ENCODE results near the gene MGRN1.

MGRN1 gene

DNA sequence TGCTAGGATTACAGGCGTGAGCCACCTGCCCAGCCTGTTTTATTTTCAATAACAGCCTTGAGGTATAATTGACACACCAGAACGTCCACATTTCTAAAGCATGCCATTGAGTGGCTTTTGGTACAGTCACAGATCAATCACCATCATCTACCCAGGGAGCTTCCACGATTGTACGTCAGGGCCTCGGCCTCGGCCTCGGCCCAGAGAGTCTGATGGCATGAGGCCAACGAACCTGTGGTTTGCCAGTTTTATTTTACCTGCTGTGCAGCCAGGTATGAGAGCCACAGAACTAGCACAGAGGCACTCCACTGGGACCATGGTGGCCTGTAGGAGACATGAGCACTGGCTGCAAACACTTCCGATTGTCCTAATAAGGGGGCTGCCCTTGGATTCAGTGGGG lies 18.3 kb upstream of the MGRN1 start:
- DNase-seq = no peak

DNA sequence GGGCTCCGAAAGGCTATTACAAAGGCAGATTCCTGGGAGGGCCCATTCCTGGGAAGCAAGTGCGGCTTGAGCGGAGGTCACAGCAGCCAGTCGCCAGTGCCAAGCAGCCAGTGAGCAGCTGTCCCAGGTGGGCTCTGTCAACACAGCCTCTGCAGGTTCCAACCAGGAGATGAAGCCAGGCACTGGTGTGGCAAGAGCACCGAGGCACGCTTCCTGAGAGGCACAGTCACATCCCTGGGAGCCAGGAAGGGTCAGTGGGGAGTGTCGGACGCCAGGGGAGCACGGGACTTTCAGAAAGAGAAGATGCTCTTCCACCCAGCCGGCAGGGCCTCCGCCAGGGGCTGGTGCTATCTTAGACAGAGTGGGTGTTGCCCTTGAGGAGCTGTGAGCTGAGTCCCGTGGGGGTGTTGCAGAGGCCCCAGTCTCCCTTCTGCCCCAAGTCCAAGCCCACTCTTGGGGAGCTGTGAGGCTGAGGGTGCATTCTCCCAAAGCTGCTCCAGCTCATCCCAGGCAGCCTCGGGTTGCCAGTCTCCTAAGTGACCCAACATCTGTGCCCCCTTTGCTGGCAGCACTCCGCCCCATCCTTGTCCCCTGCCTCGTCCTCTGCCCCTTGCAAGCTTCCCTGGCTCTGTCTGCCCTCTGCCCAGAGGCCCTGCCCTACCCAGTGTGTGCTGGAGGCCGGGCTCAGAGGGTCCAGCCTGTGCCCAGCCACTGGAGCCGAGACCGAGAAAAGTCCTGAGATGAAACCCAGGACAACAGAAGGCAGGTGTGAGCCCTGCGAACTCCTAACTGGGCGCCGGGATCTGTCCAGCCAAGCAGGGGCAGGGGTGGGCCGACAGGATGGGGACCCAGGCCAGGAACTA lies 16.6 kb upstream of the MGRN1 start:
- DNase-seq = no peak

DNA sequence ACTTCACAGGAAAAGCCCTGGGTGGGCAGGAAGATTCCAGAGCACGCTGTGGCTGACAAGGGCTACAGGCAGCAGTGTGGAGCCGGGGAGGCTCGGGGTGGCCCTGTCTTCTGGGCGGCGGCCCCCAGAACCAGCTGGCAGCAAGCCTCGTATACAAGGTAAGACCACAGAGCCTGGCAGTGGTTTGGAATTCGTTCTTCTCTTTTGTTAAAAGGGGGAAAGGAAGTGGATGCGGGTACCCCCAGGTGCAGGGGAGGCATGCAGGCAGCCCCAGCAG lies 16.0 kb upstream of the MGRN1 start:
- DNase-seq = no peak

DNA sequence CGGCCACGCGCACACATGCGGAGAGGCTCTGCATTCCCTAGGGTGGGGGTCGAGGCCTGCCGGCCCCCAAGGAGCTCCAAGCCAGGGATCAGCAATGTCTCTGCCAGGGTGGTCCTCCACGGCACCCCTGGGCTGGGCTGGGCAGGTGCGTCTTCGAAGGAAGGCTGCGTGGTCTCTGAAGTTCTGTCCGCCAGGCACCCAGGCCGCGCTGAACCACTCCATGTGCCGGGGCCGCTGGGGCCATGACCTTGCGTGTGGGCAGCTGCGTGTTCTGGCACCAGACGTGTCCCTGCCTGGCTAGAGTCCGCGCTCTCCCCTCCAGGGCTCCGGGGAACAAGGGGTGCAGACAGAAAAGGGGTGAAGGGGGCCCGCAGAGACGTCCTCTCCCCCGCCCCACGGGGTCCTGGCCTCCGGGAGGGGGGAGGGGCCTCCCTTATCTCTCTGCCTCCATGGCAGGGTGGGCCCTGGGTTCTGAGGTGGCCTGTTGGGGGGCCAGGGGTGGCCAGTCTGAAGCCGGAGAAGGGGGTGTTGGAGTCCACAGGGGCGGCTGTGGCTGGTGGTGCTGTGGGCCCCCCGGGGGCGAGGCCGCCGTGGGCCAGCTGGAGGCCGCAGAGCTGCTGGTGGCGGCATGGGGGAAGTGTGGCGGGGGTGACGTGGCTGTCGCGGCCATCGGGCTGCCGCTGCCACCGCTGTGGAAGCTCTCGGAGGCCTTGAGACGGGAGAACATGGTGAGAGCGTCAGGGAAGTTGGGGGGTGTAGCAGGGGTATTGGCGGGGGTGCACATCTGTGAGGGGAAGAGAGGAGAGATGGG lies 15.2 kb upstream of the MGRN1 start:
- DNase-seq = no peak

DNA sequence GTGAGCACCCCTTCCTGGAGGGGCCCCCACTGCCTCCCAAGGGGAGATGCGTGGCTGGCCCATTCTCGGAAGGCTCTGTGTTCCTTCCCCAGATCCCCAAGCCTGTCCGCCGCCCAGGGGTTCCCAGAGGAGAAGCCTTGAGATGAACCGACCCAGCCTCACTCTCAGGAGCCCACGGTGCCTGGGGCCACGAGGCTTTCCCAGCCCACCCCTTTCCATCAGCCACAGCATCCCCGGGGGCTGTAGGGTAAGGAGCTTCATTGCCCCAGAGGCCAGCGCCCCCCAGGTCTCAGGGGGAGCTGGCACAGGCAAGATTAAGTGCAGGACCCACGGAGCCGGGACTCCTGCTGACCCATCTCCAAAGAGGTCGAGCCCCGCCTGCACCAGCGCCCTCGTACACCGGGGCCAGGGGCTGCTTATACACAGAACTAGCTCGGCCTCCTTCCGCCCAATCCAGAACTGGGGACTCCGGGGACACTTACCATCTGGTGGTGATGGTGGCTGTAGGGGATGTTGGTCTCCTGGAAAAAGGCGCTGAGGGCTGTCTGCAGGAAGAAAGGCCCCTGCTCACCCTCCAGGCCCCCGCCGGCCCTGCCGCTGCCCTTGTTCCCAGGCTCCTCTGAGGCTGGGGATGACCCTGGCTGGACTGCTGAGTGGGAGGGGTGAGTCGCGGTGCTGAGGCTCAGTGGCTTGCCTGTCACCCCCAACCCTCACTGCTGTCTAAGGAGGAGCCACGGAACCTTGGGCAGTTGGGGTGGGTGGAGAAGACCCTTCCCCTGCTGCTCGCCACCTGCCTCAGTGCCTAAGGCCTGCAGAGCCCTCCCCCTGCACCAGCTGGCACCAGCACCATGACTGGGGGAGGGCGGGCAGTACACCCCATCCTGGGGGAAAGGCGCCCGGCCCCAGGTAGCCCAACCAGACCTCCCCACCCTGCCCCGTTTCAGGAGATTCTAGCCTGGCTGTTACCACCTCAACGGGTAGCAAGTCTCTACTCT lies 14.3 kb upstream of the MGRN1 start:
- no peak for DNase-seq

DNA sequence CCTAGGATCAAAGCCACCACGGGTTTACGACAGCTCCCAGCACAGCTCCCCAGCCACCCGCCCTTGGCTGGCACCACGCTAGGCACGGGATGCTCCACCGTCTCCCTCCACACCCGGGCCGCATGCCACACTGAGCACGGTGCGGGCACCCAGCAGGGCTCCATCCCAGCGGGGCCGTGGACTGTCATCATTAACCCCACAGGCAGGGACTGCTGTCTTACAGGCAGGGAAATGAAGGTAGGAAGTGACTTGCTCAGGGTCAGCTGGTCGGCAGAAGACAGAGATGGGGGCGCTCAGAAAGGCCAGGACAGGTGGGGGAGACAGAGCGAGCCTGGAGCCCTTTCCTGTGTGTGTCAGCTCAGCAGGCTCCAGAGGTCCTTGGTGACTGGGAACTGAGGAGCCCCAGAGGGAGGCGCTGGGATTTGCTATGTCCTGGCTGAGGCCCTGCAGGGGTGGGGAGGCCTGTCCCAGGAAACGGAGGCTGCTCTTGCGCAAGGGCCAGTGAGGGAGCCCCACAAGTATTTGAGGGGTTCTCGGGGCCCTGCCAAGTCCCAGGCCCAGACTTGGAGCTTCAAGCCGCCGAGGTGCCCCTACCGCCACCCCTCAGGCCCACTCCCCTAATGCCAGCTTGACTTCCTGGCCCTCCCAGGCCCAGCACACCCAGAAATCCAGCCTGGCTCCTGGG lies 13.1 kb upstream of the MGRN1 start:
- DNase-seq = no peak

DNA sequence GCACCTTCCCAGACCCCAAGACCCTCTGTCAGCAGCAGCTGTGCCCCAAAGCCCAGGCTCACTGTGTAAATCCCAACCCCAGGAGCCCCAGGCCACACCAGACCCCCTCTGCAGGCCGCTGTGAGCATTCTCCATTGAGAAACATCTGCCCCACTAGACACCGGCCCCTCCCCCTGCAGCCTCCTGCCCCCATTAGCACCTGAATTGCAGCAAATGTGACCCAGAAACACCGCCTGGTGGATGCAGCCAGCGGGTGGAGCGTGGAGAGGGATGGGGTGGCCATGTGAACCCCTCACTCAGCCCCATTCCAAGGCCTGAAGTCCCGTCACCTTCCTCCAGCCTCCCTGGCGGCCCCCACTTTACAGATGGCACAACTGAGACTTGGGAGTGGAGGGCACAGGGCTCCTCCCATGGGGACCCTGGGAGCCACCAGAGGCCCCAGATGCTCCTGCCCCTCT lies 12.1 kb upstream of the MGRN1 start:
- DNase-seq = no peak

DNA sequence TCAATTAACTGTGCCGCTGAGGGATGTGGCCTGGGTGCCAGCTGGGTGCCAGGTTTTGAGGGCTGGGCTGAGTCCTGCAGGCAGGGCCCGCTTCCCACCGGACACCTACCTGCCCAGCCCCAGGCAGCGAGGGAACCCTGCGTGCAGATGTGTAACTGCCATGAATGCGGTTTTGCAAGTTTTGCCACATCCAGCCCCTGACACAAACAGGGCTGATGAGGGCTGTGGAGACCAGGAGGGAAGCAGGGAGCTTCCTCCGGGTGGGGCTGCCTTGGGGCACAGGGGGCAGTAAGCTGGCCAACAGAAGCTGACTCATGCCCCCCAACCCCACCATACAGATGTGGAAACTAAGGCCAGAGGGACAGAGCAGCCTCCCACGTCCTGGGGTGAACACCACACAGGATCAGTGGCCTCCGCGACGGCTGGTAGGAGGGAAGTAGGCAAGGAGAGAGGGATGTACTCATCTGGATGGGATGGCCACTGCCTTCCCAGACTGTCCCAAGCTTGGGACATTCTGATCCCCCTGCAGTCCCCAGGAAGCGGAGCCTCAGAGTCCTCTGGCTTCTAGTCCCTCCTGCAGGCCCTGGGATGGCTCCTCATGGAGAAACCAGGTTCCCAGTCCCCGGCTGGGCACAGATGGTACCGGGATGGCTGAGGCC lies 11.5 kb upstream of the MGRN1 start:
- no peak for DNase-seq

DNA sequence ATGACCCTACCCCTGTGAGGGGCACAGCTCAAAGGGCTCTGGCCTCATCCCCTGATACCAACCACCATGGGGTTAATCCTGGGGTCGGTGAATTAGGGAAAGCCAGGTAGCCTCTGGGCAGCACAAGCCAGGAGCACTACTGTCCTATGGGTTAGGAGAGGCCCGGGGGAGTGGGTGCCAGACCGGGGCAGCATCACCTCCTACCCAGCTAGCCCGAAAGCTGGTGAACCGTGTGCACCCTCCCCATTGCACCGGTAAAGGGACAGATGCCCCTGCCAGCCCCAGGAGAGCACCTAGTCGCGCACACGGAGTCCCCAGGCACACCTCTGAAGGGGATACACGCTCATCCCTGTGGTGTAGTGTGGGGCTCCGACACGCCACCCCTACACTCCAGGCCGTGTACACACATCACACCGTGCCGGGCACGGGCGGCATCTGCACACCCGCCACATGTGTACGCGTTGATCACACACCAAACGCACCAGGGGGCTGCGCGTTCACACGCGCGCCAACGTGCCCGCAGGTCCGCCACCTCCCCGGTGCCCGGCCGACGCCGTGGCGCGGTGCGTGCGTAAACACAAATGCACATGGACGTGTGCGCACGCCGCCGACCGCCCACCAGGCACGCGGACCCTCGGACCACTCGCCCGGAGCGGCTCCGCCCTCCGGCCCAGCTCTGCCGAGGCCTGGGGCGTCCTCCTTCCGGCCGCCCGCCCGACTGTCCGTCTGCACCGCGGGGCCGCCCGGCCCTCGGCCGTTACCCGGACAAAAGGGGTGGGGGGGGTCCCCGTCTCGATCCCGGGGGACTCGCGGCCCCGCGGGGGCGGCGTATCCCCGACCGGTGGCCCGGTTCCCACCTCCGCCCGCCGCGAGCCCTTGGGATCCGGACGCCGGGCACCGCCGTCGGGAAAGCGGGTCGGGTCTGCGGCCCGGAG lies 10.7 kb upstream of the MGRN1 start:
- peak; percentile 39 for DNase-seq

DNA sequence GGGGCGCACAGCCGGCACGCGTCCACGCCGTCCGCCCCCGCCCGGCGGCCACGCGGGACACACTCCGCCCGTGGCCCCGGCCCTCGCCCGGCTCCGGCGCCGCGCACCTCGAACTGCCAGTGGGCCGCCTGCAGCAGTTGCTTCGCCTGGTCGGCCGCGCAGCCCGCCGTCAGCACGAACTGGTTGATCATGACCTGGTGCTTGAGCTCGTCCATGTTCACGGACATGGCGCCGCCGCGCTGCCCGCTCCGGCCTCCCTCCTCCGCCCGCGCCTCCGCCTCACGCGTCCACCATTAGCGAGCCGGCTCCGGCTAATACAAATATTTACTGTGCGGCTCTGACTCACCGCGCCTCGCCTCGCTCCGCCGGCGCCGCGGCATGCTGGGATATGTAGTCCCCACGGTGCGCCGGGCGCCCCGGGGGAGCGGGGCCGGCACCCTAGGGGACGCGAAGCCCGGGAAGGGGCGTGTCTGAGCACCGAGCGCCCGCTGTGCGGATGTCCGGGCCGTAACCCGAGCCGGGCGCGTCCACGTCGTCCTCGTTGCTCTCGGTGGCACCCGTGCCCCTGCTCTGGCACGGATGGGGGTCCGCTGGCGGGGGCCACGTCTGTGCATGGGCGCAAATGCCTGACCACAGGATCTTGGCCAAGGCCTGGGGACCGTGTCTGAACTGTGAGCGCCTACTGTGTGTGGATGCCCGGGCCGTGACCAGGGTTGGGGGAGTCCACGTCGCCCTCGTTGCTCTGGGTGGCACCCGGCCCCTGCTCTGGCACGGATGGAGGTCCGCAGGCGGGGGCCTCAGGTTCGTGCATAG lies 9.8 kb upstream of the MGRN1 start, which contains the start of gene UBALD1:
UBALD1 (minus strand) TSS at position 318 of the 813 bp plus-strand sequence; CDS start at position 227, 91 bp downstream.
- peak; percentile 80 for DNase-seq

DNA sequence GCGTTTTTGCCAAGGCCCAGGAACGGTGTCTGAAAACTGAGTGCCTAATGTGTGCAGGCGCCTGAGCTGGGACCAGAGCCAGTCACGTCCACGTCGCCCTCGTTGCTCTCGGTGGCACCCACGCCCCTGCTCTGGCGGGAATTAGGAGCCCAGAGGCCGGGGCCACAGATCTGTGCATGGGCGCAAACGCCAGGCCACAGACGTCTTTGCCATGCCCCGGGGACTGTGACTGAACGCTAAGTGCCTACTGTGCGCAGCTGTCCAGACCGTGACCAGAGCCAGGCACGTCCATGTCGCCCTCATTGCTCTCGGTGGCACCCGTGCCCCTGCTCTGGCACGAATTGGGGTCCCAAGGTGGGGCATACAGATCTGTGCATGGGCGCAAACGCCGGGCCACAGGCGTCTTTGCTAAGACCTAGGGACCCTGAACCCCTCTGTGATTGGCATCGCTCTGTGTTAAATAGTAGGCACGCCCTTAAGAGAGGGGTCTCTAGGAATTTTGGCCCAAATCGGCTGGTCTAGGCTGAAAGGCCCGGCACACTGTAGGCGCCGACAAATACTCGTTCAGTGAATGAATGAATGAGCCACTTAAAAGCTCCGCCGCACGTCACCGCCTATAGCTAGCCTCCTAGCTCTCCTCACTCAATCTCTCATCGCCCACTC lies 9.1 kb upstream of the MGRN1 start:
- no peak for DNase-seq

DNA sequence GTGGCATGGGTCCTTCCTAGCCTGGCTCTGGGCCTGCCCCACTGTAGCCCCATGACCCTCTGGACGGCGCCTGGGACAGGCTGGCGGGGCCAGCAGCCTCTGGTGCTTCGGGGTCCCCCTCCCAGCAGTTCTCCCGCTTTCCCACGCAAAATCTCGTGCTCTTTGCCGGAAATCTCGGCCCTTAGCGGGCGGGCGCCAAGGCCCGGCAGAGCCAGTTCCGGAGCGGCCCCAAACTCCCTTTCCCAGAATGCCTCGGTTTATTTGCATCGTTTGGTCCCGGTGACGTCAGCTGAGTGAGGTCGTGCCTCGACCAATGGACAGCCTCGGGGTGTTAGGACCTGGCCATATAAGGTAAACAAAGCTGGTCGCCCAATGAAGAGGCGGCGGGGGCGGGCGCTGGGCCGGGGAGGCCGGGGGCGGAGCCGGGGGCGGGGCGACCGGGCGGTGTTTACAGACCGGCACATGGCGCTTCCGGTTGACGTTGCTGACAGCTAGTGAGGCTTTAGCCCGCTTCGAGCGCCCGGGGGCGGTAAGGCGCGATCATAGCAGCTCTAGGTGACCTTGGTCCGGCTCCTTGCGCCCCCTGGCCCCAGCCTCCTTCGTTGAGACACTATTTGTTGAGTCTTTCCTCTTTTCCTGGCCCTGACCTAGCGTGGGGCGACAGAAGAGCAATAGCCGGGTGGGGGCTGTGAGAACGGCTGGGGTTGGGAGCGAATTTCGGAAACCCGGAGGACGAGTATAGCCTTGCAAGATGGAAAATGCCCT lies 8.4 kb upstream of the MGRN1 start:
- peak; percentile 99 for DNase-seq

DNA sequence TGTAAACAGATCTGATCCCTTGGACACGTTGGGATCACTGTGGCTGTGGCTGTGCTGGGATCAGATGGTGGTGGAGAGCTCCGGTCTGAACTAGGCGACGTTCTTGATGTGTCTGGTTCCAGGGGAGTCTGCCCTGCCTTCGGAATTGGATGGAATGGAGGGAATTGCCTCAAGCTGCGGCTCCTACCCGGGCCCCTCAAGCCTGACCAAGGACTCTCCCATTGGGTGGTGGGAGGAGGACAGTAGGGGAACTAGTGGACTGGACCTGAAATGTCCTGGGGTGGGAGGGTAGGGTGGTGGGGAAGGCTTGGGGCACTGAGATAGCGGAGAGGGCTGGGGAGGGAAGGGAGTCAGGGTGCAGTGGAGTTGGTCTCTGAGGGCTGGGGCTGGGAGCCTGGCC lies 6.7 kb upstream of the MGRN1 start:
- no peak for DNase-seq

DNA sequence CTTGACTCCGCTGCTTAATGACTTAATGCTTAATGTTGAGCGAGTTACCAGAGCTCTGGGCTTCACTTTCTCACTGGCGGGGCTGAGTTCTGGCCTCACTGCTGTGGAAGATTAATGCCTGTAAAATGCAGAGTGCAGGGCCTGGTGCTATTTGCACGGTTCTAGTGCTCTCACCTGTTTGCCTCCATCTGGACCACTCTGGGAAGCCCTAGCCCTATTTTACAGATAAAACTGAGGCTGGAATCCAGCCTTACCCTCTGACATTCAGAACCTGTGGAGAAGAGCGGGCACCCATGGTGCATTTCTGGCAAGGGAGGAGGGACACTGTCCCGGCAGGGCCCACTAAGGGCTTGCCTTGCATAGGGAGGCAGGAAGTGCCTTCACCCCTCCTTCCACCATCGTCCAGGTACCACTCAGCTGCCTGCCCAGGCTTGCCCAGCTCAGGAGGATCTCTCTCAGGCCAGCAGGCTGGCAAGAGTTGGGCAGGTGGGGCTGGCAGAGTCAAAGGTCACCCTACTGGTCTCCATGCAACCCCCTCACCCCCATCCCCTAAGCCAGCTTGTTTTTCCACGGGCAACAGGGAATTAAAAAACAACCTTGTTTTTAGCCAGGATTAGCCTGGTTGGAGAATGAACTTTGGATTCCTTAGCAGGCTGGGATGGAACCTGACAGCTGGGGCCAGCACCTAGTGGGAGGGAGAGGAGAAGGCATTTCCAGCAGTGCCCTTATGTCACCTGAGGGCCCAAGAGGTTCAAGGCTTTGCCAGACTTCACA lies 5.8 kb upstream of the MGRN1 start:
- no peak for DNase-seq

DNA sequence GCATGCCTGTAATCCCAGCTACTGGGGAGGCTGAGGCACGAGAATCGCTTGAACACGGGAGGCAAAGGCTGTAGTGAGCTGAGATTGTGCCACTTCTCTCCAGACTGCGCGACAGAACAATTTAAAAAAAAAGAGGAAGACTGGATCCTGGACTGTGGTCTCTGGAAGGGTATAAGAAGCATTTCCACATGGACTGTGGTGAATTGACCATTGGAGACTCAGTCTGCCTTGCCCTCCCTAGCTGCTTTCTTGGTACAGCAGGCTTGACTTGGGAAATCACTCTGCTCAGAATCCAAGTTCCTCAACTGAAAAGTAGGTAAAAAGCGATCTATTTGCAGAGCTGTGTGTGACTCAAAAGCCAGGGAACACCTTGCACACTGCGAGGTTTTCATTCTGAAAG lies 1.0 kb upstream of the MGRN1 start:
- no peak for DNase-seq

DNA sequence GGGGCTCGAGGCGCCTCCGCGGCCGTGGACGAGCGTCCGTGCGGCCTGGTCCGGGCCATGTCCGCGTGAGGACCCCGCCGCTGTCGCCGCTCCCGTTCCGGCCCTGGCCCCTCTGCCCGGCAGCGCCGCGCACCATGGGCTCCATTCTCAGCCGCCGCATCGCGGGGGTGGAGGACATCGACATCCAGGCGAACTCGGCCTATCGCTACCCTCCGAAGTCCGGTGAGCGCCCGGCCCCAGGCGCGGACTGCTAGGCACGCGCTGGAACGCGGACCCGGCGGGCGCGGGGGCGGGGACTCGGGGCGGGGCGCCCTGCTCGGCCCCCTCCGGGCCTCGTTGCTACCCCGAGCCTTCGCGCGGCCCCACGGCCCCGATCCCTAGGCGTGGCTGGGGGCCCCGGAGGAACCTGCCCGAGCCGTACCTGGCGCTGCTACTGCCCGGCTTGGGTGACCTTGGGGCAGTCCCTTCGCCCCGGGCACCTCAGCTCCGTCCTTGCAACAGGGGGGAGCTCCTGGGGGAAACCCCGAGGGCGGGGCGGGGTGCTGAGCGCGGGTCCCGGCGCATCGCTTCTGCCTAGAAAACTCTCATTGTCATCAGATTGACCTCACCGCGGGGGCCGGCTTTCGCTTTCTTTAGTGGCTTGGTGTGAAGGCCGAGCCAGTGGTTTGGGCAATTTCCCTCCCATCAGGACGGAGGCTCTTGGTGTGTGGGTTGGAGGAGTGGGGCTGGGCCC lies 367 bp downstream of the MGRN1 start:
- DNase-seq = peak; percentile 74
